DLD1 (cell line): ENCODE measurements around the gene HSD17B13.

Experiments
- in situ Hi-C: cut with HindIII; loops from 2 replicates; pipeline ENCODE4 v1.10.0; 2017; ENCODE audit warnings: low sequenced_read_pairs

HSD17B13 gene

GRCh38 chr4:87270825-87271224 is 51.9 kb downstream of the HSD17B13 start:
- in situ Hi-C loops, result no loop called here

- in situ Hi-C loops, result no loop called here
These were observed 52.5 kb downstream of the HSD17B13 start for GRCh38 chr4:87270144-87270543.

- in situ Hi-C loops, result no loop called here
These were observed 54.3 kb downstream of the HSD17B13 start for GRCh38 chr4:87268411-87268810.

GRCh38 chr4:87266986-87267385 is 55.7 kb downstream of the HSD17B13 start:
- in situ Hi-C loops, result no loop called here

- in situ Hi-C loops, result no loop called here
These were observed 59.8 kb downstream of the HSD17B13 start for GRCh38 chr4:87262886-87263285.

DNA sequence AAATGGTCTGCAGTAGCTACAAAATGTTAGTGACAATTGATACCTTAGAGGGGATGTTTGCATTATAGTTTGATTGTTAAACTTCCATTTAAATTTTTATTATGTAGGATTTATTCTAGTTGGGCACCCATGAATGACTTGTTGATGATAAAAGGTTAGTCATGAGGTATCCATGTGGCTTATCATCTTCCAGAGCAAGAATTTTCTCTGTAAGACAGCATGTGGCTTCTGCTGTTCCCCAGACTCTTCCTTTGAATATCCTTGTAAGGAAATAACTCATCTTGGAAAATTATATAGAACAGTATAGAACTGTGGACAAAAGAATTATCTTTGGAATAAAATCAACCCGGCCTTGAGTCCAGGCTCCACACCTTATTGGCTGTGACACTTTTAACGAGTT is 62.2 kb downstream of the HSD17B13 start:
- in situ Hi-C loops, result no loop called here

GRCh38 chr4:87258677-87259076 is 64.0 kb downstream of the HSD17B13 start:
- in situ Hi-C loops, result no loop called here

- in situ Hi-C loops, result no loop called here
These were observed 65.2 kb downstream of the HSD17B13 start for GRCh38 chr4:87257523-87257922.

DNA sequence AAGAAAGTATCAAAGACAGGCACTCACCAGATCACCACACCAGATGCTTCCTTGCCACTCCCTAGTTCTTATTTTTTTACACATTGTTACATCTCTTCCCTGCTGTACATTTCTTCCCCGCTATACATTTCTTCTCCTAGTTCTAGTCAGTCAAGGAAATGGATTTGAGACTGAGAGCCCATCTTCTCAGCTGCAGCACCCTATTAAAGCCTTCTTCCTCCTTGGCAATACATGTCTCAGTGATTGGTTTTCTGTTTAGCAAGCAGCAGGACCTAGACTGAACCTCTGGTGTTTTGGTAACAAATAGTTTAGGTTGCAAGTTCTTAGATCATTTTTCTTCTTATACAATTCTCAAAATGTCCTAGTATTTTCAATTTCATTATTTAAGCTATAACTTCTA is 66.9 kb downstream of the HSD17B13 start:
- in situ Hi-C loops, result no loop called here
